K562 (cell line): ENCODE data around the gene CCL4L2.
"Not testable (repeated sequence)": the region's sequence is repeated elsewhere in the genome, so short reads cannot be mapped to it uniquely, and the experiment has no call there.

Experiments used
- BMI1 ChIP-seq: fragments of 150-350 bp; IDR thresholded peaks from 2 replicates; pipeline ENCODE4 v1.6.1; 2014; ENCODE audit warnings: low read length
- BRD4 ChIP-seq: fragments of 200-600 bp; sonication (generic); IDR thresholded peaks from 2 replicates; pipeline ENCODE4 v1.6.1; 2017; ENCODE audit warnings: inconsistent platforms
- CTCF ChIP-seq, 3 experiments: IDR thresholded peaks in 2 of 3; conservative IDR thresholded peaks in 1 of 3; 2 replicates each; pipeline ENCODE4 v1.5.1; 2011 to 2012; ENCODE audit warnings: low read length in 3 of 3, mild to moderate bottlenecking in 3 of 3, control low read depth in 2 of 3, improper control_type of control experiment in 1 of 3, inconsistent platforms in 1 of 3, low read depth in 1 of 3, mixed read lengths in 1 of 3, moderate library complexity in 1 of 3; ENCODE audit not compliant: insufficient read depth in 2 of 3
- FOXM1 ChIP-seq, 2 experiments: fragments of 450-650 bp in 1 of 2; sonication (generic) in 1 of 2; formaldehyde crosslinking in 1 of 2; IDR thresholded peaks; 2 replicates each; pipeline versions ENCODE4 v1.6.1 to v1.9.0; 2017 to 2022; ENCODE audit warnings: low read depth in 2 of 2, mild to moderate bottlenecking in 2 of 2, missing genetic modification reagents in 1 of 2, moderate library complexity in 1 of 2
- HLTF ChIP-seq: fragments of 450-650 bp; IDR thresholded peaks from 2 replicates; pipeline ENCODE4 v1.6.1; 2016
- HOMEZ ChIP-seq: fragments of 250-450 bp; sonication (Bioruptor Pico); IDR thresholded peaks from 2 replicates; pipeline ENCODE4 v1.4.0; 2020; ENCODE audit warnings: mild to moderate bottlenecking, moderate library complexity
- NCOA4 ChIP-seq: fragments of 450-650 bp; IDR thresholded peaks from 2 replicates; pipeline ENCODE4 v1.6.1; 2018; ENCODE audit warnings: mild to moderate bottlenecking; ENCODE audit not compliant: partially characterized antibody
- RAD21 ChIP-seq, 2 experiments: fragments of 250-450 bp in 1 of 2; fragments of 450-650 bp in 1 of 2; sonication (Bioruptor Pico) in 1 of 2; formaldehyde crosslinking in 1 of 2; IDR thresholded peaks in 1 of 2; conservative IDR thresholded peaks in 1 of 2; 2 replicates each; pipeline versions ENCODE4 v1.4.0 to v1.8.0; 2020 to 2022; ENCODE audit warnings: mild to moderate bottlenecking in 2 of 2, moderate library complexity in 1 of 2
- RBBP5 ChIP-seq: fragments of 200-600 bp; sonication (generic); IDR thresholded peaks from 2 replicates; pipeline ENCODE4 v1.6.1; 2012; ENCODE audit warnings: borderline replicate concordance, mild to moderate bottlenecking, low read length, control low read depth, inconsistent platforms; ENCODE audit not compliant: insufficient read depth, poor library complexity, severe bottlenecking
- U2AF2 ChIP-seq: fragments of 200-400 bp; formaldehyde crosslinking; optimal IDR thresholded peaks from 2 replicates; pipeline ENCODE3; 2017; ENCODE audit warnings: low read depth, mild to moderate bottlenecking, low read length
- ZBTB34 ChIP-seq: fragments of 250-450 bp; sonication (Bioruptor Pico); IDR thresholded peaks from 2 replicates; pipeline ENCODE4 v1.8.0; 2021; ENCODE audit warnings: mild to moderate bottlenecking, moderate library complexity
- ZNF592 ChIP-seq: fragments of 450-650 bp; IDR thresholded peaks from 2 replicates; pipeline ENCODE4 v1.6.1; 2017; ENCODE audit warnings: antibody characterized with exemption, mild to moderate bottlenecking
- TF ChIP-seq, protein P1 (sequence below): sonication (generic); formaldehyde crosslinking; IDR thresholded peaks from 2 replicates; pipeline ENCODE4 v1.8.1; 2022; ENCODE audit warnings: missing genetic modification reagents
- TF ChIP-seq, protein P2 (sequence below): fragments of 450-650 bp; IDR thresholded peaks from 2 replicates; pipeline ENCODE4 v1.7.0; 2016; ENCODE audit warnings: borderline replicate concordance

DNA sequence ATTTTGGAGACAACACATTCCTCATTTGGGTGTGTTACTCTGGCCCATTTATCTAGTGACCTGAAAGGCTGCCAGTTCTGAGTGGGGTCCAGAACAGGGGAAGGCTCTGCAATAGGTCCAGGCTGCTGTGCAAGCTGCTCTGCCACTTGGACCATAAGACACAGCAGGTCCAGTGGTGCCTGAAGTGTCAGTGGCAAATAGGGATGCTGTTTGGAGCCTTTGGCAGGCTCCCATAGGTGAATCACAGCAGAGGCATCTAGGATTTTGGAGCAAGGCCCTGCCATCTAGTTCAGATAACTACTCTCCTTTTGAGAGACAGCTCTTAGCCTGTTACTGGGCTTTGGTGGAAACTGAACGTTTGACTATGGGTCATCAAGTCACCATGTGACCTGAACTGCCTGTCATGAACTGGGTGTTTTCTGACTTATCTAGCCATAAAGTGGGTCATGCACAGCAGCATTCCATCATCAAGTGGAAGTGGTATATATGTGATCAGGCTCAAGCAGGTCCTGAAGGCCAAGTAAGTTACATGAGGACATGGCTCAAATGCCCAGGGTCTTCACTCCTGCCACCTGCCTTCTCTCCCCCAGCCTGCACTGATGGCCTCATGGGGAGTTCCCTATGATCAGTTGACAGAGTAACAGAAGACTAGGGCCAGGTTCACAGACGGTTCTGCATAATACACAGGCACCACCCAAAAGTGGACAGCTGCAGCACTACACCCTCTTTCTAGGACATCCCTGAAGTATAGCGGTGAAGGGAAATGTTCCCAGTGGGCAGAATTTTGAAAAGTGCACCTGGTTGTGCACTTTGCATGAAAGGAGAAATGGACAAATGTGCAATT lies 10.1 kb downstream of the CCL4L2 start:
- TF ChIP-seq HOMEZ (CRISPR knock-in tag); NCOA4; U2AF2; HLTF; ZBTB34 (CRISPR knock-in tag); ZNF592; CTCF (IDR thresholded peaks at IDR 0.05 in 2 of 3, conservative IDR thresholded peaks at IDR 0.05 in 1 of 3; ENCODE audit: insufficient read depth in 2 of 3, low read depth in 1 of 3, low read length in 3 of 3); RAD21 (CRISPR knock-in tag; conservative IDR thresholded peaks at IDR 0.05 in 1 of 2, IDR thresholded peaks at IDR 0.05 in 1 of 2); RBBP5; BRD4; BMI1; FOXM1 (IDR thresholded peaks at IDR 0.05; ENCODE audit: low read depth); FOXM1 (CRISPR knock-in tag; IDR thresholded peaks at IDR 0.05; ENCODE audit: low read depth): not testable (repeated sequence)
- TF ChIP-seq, protein P1, sequence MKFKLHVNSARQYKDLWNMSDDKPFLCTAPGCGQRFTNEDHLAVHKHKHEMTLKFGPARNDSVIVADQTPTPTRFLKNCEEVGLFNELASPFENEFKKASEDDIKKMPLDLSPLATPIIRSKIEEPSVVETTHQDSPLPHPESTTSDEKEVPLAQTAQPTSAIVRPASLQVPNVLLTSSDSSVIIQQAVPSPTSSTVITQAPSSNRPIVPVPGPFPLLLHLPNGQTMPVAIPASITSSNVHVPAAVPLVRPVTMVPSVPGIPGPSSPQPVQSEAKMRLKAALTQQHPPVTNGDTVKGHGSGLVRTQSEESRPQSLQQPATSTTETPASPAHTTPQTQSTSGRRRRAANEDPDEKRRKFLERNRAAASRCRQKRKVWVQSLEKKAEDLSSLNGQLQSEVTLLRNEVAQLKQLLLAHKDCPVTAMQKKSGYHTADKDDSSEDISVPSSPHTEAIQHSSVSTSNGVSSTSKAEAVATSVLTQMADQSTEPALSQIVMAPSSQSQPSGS (CRISPR knock-in tag): not testable (repeated sequence)
- TF ChIP-seq, protein P2, sequence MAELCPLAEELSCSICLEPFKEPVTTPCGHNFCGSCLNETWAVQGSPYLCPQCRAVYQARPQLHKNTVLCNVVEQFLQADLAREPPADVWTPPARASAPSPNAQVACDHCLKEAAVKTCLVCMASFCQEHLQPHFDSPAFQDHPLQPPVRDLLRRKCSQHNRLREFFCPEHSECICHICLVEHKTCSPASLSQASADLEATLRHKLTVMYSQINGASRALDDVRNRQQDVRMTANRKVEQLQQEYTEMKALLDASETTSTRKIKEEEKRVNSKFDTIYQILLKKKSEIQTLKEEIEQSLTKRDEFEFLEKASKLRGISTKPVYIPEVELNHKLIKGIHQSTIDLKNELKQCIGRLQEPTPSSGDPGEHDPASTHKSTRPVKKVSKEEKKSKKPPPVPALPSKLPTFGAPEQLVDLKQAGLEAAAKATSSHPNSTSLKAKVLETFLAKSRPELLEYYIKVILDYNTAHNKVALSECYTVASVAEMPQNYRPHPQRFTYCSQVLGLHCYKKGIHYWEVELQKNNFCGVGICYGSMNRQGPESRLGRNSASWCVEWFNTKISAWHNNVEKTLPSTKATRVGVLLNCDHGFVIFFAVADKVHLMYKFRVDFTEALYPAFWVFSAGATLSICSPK: not testable (repeated sequence)
